Mesenchymal stem cell (in vitro differentiated cells and primary cell): ENCODE measurements around the gene LRP8.
"Not testable (repeated sequence)": the region's sequence is repeated elsewhere in the genome, so short reads cannot be mapped to it uniquely, and the experiment has no call there.

Experiments used
- DNase-seq: peaks from one replicate; pipeline ENCODE4 v3.0.0-alpha.2; 2013
- H2AFZ ChIP-seq: one replicate; pipeline ENCODE4 v1.6.1; 2013; ENCODE audit warnings: low read depth, mild to moderate bottlenecking, control low read depth, inconsistent platforms, low read length, moderate library complexity
- H2AK5ac ChIP-seq: 2 replicates; pipeline ENCODE4 v1.6.1; 2013; ENCODE audit warnings: low read length, moderate library complexity, mild to moderate bottlenecking, inconsistent platforms; ENCODE audit not compliant: severe bottlenecking
- H2BK120ac ChIP-seq: one replicate; pipeline ENCODE4 v1.6.1; 2013; ENCODE audit warnings: low read depth, mild to moderate bottlenecking, inconsistent platforms, low read length, moderate library complexity
- H2BK12ac ChIP-seq, 2 experiments: one replicate each; pipeline ENCODE4 v1.6.1; 2013; ENCODE audit warnings: inconsistent platforms in 2 of 2, low read length in 2 of 2, mild to moderate bottlenecking in 2 of 2, moderate library complexity in 2 of 2, control low read depth in 1 of 2
- H2BK15ac ChIP-seq: one replicate; pipeline ENCODE4 v1.6.1; 2013; ENCODE audit warnings: mild to moderate bottlenecking, low read depth, inconsistent platforms; ENCODE audit not compliant: poor library complexity, severe bottlenecking
- H2BK5ac ChIP-seq: 2 replicates; pipeline ENCODE4 v1.6.1; 2013; ENCODE audit warnings: low read depth, mild to moderate bottlenecking, low read length, control low read depth, inconsistent platforms; ENCODE audit not compliant: poor library complexity, severe bottlenecking
- H3K14ac ChIP-seq, 2 experiments: one replicate each; pipeline ENCODE4 v1.6.1; 2013; ENCODE audit warnings: inconsistent platforms in 2 of 2, low read length in 2 of 2, control low read depth in 1 of 2, mild to moderate bottlenecking in 1 of 2, moderate library complexity in 1 of 2
- H3K18ac ChIP-seq, 2 experiments: one replicate each; pipeline ENCODE4 v1.6.1; 2013; ENCODE audit warnings: inconsistent platforms in 2 of 2, low read length in 2 of 2, control low read depth in 1 of 2, low read depth in 1 of 2, mild to moderate bottlenecking in 1 of 2
- H3K23ac ChIP-seq, 2 experiments: one replicate each; pipeline ENCODE4 v1.6.1; 2013; ENCODE audit warnings: inconsistent platforms in 2 of 2, low read length in 2 of 2, mild to moderate bottlenecking in 2 of 2, moderate library complexity in 2 of 2, control low read depth in 1 of 2
- H3K27ac ChIP-seq: 2 replicates; pipeline ENCODE4 v1.5.1; 2013; ENCODE audit warnings: mild to moderate bottlenecking, moderate library complexity, low read length, control low read depth, inconsistent platforms; ENCODE audit not compliant: poor library complexity, severe bottlenecking
- H3K27me3 ChIP-seq, 2 experiments: 2 replicates each; pipeline versions ENCODE4 v1.6.1 to v1.7.0; 2013; ENCODE audit warnings: low read length in 2 of 2, mild to moderate bottlenecking in 2 of 2, moderate library complexity in 2 of 2, control low read depth in 1 of 2, inconsistent platforms in 1 of 2; ENCODE audit not compliant: control insufficient read depth in 1 of 2, insufficient read depth in 1 of 2
- H3K36me3 ChIP-seq, 2 experiments: 2 replicates each; pipeline versions ENCODE4 v1.6.1 to v1.7.0; 2013; ENCODE audit warnings: low read length in 2 of 2, control low read depth in 1 of 2, inconsistent platforms in 1 of 2, low read depth in 1 of 2, mild to moderate bottlenecking in 1 of 2; ENCODE audit not compliant: insufficient read depth in 2 of 2, control insufficient read depth in 1 of 2
- H3K4ac ChIP-seq, 2 experiments: one replicate each; pipeline ENCODE4 v1.6.1; 2013; ENCODE audit warnings: inconsistent platforms in 2 of 2, low read length in 2 of 2, mild to moderate bottlenecking in 2 of 2, moderate library complexity in 2 of 2, control low read depth in 1 of 2, low read depth in 1 of 2
- H3K4me1 ChIP-seq: 2 replicates; pipeline ENCODE4 v1.6.1; 2013; ENCODE audit warnings: low read depth, low read length, control low read depth; ENCODE audit not compliant: control insufficient read depth, insufficient read depth
- H3K4me2 ChIP-seq: 2 replicates; pipeline ENCODE4 v1.6.1; 2013; ENCODE audit warnings: low read length, mild to moderate bottlenecking, inconsistent platforms; ENCODE audit not compliant: poor library complexity, severe bottlenecking
- H3K4me3 ChIP-seq, 2 experiments: 2 replicates each; pipeline versions ENCODE4 v1.5.1 to v1.7.0; 2013; ENCODE audit warnings: low read length in 2 of 2, mild to moderate bottlenecking in 2 of 2, control low read depth in 1 of 2, low read depth in 1 of 2; ENCODE audit not compliant: insufficient read depth in 1 of 2
- H3K79me1 ChIP-seq: replicated peaks from 2 replicates; pipeline ENCODE4 v1.6.1; 2013; ENCODE audit warnings: mild to moderate bottlenecking, control low read depth, low read length, inconsistent platforms; ENCODE audit not compliant: poor library complexity, severe bottlenecking
- H3K9ac ChIP-seq: 2 replicates; pipeline ENCODE4 v1.7.0; 2013; ENCODE audit warnings: mild to moderate bottlenecking, low read length, moderate library complexity
- H3K9me3 ChIP-seq: 2 replicates; pipeline ENCODE4 v1.7.0; 2013; ENCODE audit warnings: mild to moderate bottlenecking, low read length; ENCODE audit not compliant: control insufficient read depth
- H4K8ac ChIP-seq: one replicate; pipeline ENCODE4 v1.6.1; 2013; ENCODE audit warnings: inconsistent platforms, mild to moderate bottlenecking, low read length, moderate library complexity
- H4K91ac ChIP-seq: one replicate; pipeline ENCODE4 v1.6.1; 2013; ENCODE audit warnings: mild to moderate bottlenecking, low read length, inconsistent platforms
- WGBS: methylation state at CpG from one replicate; pipeline ENCODE4 v1.1.7; 2013; ENCODE audit warnings: mixed read lengths; 5-methylcytosine and 5-hydroxymethylcytosine counted together

LRP8 gene

GRCh38 chr1:53283156-53283555 lies 44.7 kb downstream of the LRP8 start:
- H2BK120ac ChIP-seq, H3K9ac ChIP-seq, H3K14ac ChIP-seq, H3K23ac ChIP-seq, H3K79me1 ChIP-seq, H2AFZ ChIP-seq, H4K91ac ChIP-seq, H2BK15ac ChIP-seq, H3K4me2 ChIP-seq, H2BK12ac ChIP-seq, H2BK5ac ChIP-seq, H3K27ac ChIP-seq, H2AK5ac ChIP-seq, DNase-seq, H3K18ac ChIP-seq, H3K4ac ChIP-seq, H3K4me3 ChIP-seq, H4K8ac ChIP-seq, H3K9me3 ChIP-seq, H3K4me1 ChIP-seq, H3K27me3 ChIP-seq: not testable (repeated sequence)
- WGBS = 95% methylated on average over 4 of the region's 12 CpGs
- H3K36me3 ChIP-seq = peaks cover 7 to 17% of the 10 kb centered on the region in 2 experiments

GRCh38 chr1:53281133-53281532 lies 46.7 kb downstream of the LRP8 start:
- Histone ChIP-seq H4K8ac (no peak overlapping the region), H2BK120ac (no peak overlapping the region), H3K9ac (no peak overlapping the region), H3K4me1 (no peaks in the 10 kb centered on the region), H2BK15ac (no peak overlapping the region), H2BK12ac (no peak overlapping the region), H2AFZ (no peak overlapping the region), H3K4me3 (no peak overlapping the region), H3K79me1 (no peaks in the 10 kb centered on the region), H3K18ac (no peak overlapping the region), H3K4ac (no peak overlapping the region), H3K14ac (no peak overlapping the region), H2AK5ac (no peak overlapping the region), H3K9me3 (no peaks in the 10 kb centered on the region), H3K27ac (no peak overlapping the region), H2BK5ac (no peak overlapping the region), H3K4me2 (no peak overlapping the region), H4K91ac (no peak overlapping the region), H3K23ac (no peak overlapping the region), H3K27me3 (no peaks in the 10 kb centered on the region), H3K36me3 (peaks cover 12 to 13% of the 10 kb centered on the region in 2 experiments)
- DNase-seq = no peak
- 96% methylated on average over 9 of the region's 9 CpGs for WGBS

GRCh38 chr1:53280496-53280895 lies 47.4 kb downstream of the LRP8 start:
- H4K8ac ChIP-seq = no peak overlapping the region
- no peak overlapping the region for H3K14ac ChIP-seq
- H4K91ac ChIP-seq = no peak overlapping the region
- no peak overlapping the region for H2BK15ac ChIP-seq
- H3K79me1 ChIP-seq = no peaks in the 10 kb centered on the region
- H3K4me2 ChIP-seq = no peak overlapping the region
- no peak overlapping the region for H3K4me3 ChIP-seq
- H2BK5ac ChIP-seq = no peak overlapping the region
- H3K9ac ChIP-seq = no peak overlapping the region
- H3K23ac ChIP-seq = no peak overlapping the region
- WGBS = 96% methylated on average over 8 of the region's 8 CpGs
- H3K4ac ChIP-seq = no peak overlapping the region
- H3K27ac ChIP-seq = no peak overlapping the region
- H2BK120ac ChIP-seq = no peak overlapping the region
- no peak overlapping the region for H2BK12ac ChIP-seq
- H3K36me3 ChIP-seq = peaks cover 11 to 15% of the 10 kb centered on the region in 2 experiments
- H3K27me3 ChIP-seq = no peaks in the 10 kb centered on the region
- no peak overlapping the region for H2AK5ac ChIP-seq
- no peaks in the 10 kb centered on the region for H3K9me3 ChIP-seq
- no peak overlapping the region for H2AFZ ChIP-seq
- no peaks in the 10 kb centered on the region for H3K4me1 ChIP-seq
- DNase-seq = no peak
- no peak overlapping the region for H3K18ac ChIP-seq

GRCh38 chr1:53279296-53280200 lies 48.3 kb downstream of the LRP8 start:
- no peak overlapping the region for H3K27ac ChIP-seq
- H3K18ac ChIP-seq = no peak overlapping the region
- H3K9ac ChIP-seq = no peak overlapping the region
- no peak overlapping the region for H3K4me3 ChIP-seq
- no peak overlapping the region for H2AFZ ChIP-seq
- H3K4me1 ChIP-seq = no peaks in the 10 kb centered on the region
- 86% methylated on average over 14 of the region's 14 CpGs for WGBS
- no peak overlapping the region for H3K23ac ChIP-seq
- no peaks in the 10 kb centered on the region for H3K9me3 ChIP-seq
- H2AK5ac ChIP-seq = no peak overlapping the region
- H3K36me3 ChIP-seq = peaks cover 2 to 20% of the 10 kb centered on the region in 2 experiments
- no peak overlapping the region for H2BK120ac ChIP-seq
- H3K14ac ChIP-seq = no peak overlapping the region
- no peaks in the 10 kb centered on the region for H3K79me1 ChIP-seq
- no peak overlapping the region for H2BK5ac ChIP-seq
- no peak overlapping the region for H3K4me2 ChIP-seq
- H3K27me3 ChIP-seq = no peaks in the 10 kb centered on the region
- H3K4ac ChIP-seq = no peak overlapping the region
- no peak overlapping the region for H4K91ac ChIP-seq
- DNase-seq = no peak
- H2BK12ac ChIP-seq = no peak overlapping the region
- peak overlapping the region; percentile 54 for H2BK15ac ChIP-seq
- H4K8ac ChIP-seq = no peak overlapping the region
